Mesenchymal stem cell (in vitro differentiated cells and primary cell): Measurements from ENCODE around the gene AKT1.

Experiments used
- DNase-seq: peaks from one replicate; pipeline ENCODE4 v3.0.0-alpha.2; 2013
- H2AFZ ChIP-seq: one replicate; pipeline ENCODE4 v1.6.1; 2013; ENCODE audit warnings: low read depth, mild to moderate bottlenecking, control low read depth, inconsistent platforms, low read length, moderate library complexity
- H2AK5ac ChIP-seq: 2 replicates; pipeline ENCODE4 v1.6.1; 2013; ENCODE audit warnings: low read length, moderate library complexity, mild to moderate bottlenecking, inconsistent platforms; ENCODE audit not compliant: severe bottlenecking
- H2BK120ac ChIP-seq: one replicate; pipeline ENCODE4 v1.6.1; 2013; ENCODE audit warnings: low read depth, mild to moderate bottlenecking, inconsistent platforms, low read length, moderate library complexity
- H2BK12ac ChIP-seq, 2 experiments: one replicate each; pipeline ENCODE4 v1.6.1; 2013; ENCODE audit warnings: inconsistent platforms in 2 of 2, low read length in 2 of 2, mild to moderate bottlenecking in 2 of 2, moderate library complexity in 2 of 2, control low read depth in 1 of 2
- H2BK15ac ChIP-seq: one replicate; pipeline ENCODE4 v1.6.1; 2013; ENCODE audit warnings: mild to moderate bottlenecking, low read depth, inconsistent platforms; ENCODE audit not compliant: poor library complexity, severe bottlenecking
- H2BK5ac ChIP-seq: 2 replicates; pipeline ENCODE4 v1.6.1; 2013; ENCODE audit warnings: low read depth, mild to moderate bottlenecking, low read length, control low read depth, inconsistent platforms; ENCODE audit not compliant: poor library complexity, severe bottlenecking
- H3K14ac ChIP-seq, 2 experiments: one replicate each; pipeline ENCODE4 v1.6.1; 2013; ENCODE audit warnings: inconsistent platforms in 2 of 2, low read length in 2 of 2, control low read depth in 1 of 2, mild to moderate bottlenecking in 1 of 2, moderate library complexity in 1 of 2
- H3K18ac ChIP-seq, 2 experiments: one replicate each; pipeline ENCODE4 v1.6.1; 2013; ENCODE audit warnings: inconsistent platforms in 2 of 2, low read length in 2 of 2, control low read depth in 1 of 2, low read depth in 1 of 2, mild to moderate bottlenecking in 1 of 2
- H3K23ac ChIP-seq, 2 experiments: one replicate each; pipeline ENCODE4 v1.6.1; 2013; ENCODE audit warnings: inconsistent platforms in 2 of 2, low read length in 2 of 2, mild to moderate bottlenecking in 2 of 2, moderate library complexity in 2 of 2, control low read depth in 1 of 2
- H3K27ac ChIP-seq: 2 replicates; pipeline ENCODE4 v1.5.1; 2013; ENCODE audit warnings: mild to moderate bottlenecking, moderate library complexity, low read length, control low read depth, inconsistent platforms; ENCODE audit not compliant: poor library complexity, severe bottlenecking
- H3K27me3 ChIP-seq, 2 experiments: 2 replicates each; pipeline versions ENCODE4 v1.6.1 to v1.7.0; 2013; ENCODE audit warnings: low read length in 2 of 2, mild to moderate bottlenecking in 2 of 2, moderate library complexity in 2 of 2, control low read depth in 1 of 2, inconsistent platforms in 1 of 2; ENCODE audit not compliant: control insufficient read depth in 1 of 2, insufficient read depth in 1 of 2
- H3K36me3 ChIP-seq, 2 experiments: 2 replicates each; pipeline versions ENCODE4 v1.6.1 to v1.7.0; 2013; ENCODE audit warnings: low read length in 2 of 2, control low read depth in 1 of 2, inconsistent platforms in 1 of 2, low read depth in 1 of 2, mild to moderate bottlenecking in 1 of 2; ENCODE audit not compliant: insufficient read depth in 2 of 2, control insufficient read depth in 1 of 2
- H3K4ac ChIP-seq, 2 experiments: one replicate each; pipeline ENCODE4 v1.6.1; 2013; ENCODE audit warnings: inconsistent platforms in 2 of 2, low read length in 2 of 2, mild to moderate bottlenecking in 2 of 2, moderate library complexity in 2 of 2, control low read depth in 1 of 2, low read depth in 1 of 2
- H3K4me1 ChIP-seq: 2 replicates; pipeline ENCODE4 v1.6.1; 2013; ENCODE audit warnings: low read depth, low read length, control low read depth; ENCODE audit not compliant: control insufficient read depth, insufficient read depth
- H3K4me2 ChIP-seq: 2 replicates; pipeline ENCODE4 v1.6.1; 2013; ENCODE audit warnings: low read length, mild to moderate bottlenecking, inconsistent platforms; ENCODE audit not compliant: poor library complexity, severe bottlenecking
- H3K4me3 ChIP-seq, 2 experiments: 2 replicates each; pipeline versions ENCODE4 v1.5.1 to v1.7.0; 2013; ENCODE audit warnings: low read length in 2 of 2, mild to moderate bottlenecking in 2 of 2, control low read depth in 1 of 2, low read depth in 1 of 2; ENCODE audit not compliant: insufficient read depth in 1 of 2
- H3K79me1 ChIP-seq: replicated peaks from 2 replicates; pipeline ENCODE4 v1.6.1; 2013; ENCODE audit warnings: mild to moderate bottlenecking, control low read depth, low read length, inconsistent platforms; ENCODE audit not compliant: poor library complexity, severe bottlenecking
- H3K9ac ChIP-seq: 2 replicates; pipeline ENCODE4 v1.7.0; 2013; ENCODE audit warnings: mild to moderate bottlenecking, low read length, moderate library complexity
- H3K9me3 ChIP-seq: 2 replicates; pipeline ENCODE4 v1.7.0; 2013; ENCODE audit warnings: mild to moderate bottlenecking, low read length; ENCODE audit not compliant: control insufficient read depth
- H4K8ac ChIP-seq: one replicate; pipeline ENCODE4 v1.6.1; 2013; ENCODE audit warnings: inconsistent platforms, mild to moderate bottlenecking, low read length, moderate library complexity
- H4K91ac ChIP-seq: one replicate; pipeline ENCODE4 v1.6.1; 2013; ENCODE audit warnings: mild to moderate bottlenecking, low read length, inconsistent platforms
- WGBS: methylation state at CpG from one replicate; pipeline ENCODE4 v1.1.7; 2013; ENCODE audit warnings: mixed read lengths; 5-methylcytosine and 5-hydroxymethylcytosine counted together

The AKT1 gene

GRCh38 chr14:104742586-104743455 lies 52.7 kb downstream of the AKT1 start:
- no peak overlapping the region for H3K4me3 ChIP-seq
- H2BK120ac ChIP-seq, result no peak overlapping the region
- WGBS, result 90% methylated on average over 32 of the region's 32 CpGs
- H2AK5ac ChIP-seq, result no peak overlapping the region
- H3K79me1 ChIP-seq, result no peaks in the 10 kb centered on the region
- peak overlapping the region; percentile 19 for H4K91ac ChIP-seq
- no peak overlapping the region for H3K4ac ChIP-seq
- H3K14ac ChIP-seq, result peak overlapping the region in 1 of 2 experiments; percentile 14
- H2BK12ac ChIP-seq, result no peak overlapping the region
- H2BK15ac ChIP-seq, result no peak overlapping the region
- H3K36me3 ChIP-seq, result peaks cover 0 to 24% of the 10 kb centered on the region in 2 experiments
- no peak overlapping the region for H2BK5ac ChIP-seq
- H2AFZ ChIP-seq, result no peak overlapping the region
- no peak overlapping the region for H3K9ac ChIP-seq
- H3K4me1 ChIP-seq, result peaks cover 5% of the 10 kb centered on the region
- H3K18ac ChIP-seq, result no peak overlapping the region
- H3K9me3 ChIP-seq, result no peaks in the 10 kb centered on the region
- H3K27me3 ChIP-seq, result peaks cover 7 to 10% of the 10 kb centered on the region in 2 experiments
- no peak overlapping the region for H4K8ac ChIP-seq
- no peak for DNase-seq
- no peak overlapping the region for H3K4me2 ChIP-seq
- no peak overlapping the region for H3K27ac ChIP-seq
- H3K23ac ChIP-seq, result no peak overlapping the region

DNA sequence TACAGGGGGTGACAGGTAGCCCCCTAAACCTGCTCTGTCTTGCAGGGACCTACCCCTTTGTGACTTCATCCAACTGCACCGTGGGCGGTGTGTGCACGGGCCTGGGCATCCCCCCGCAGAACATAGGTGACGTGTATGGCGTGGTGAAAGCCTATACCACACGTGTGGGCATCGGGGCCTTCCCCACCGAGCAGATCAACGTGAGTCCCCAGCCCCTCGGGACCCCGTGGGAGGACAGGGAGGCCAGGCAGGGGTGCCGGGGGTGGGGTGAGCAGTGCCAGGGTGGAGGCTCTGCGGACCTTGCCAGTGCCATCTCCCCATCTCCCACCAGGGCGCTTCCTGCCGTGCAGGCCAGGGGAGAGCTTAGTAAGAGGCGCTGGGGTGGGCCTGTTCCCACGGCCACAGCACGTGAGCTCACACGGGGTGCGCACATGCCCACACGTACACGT lies 53.7 kb downstream of the AKT1 start:
- WGBS, result 89% methylated on average over 23 of the region's 23 CpGs

DNA sequence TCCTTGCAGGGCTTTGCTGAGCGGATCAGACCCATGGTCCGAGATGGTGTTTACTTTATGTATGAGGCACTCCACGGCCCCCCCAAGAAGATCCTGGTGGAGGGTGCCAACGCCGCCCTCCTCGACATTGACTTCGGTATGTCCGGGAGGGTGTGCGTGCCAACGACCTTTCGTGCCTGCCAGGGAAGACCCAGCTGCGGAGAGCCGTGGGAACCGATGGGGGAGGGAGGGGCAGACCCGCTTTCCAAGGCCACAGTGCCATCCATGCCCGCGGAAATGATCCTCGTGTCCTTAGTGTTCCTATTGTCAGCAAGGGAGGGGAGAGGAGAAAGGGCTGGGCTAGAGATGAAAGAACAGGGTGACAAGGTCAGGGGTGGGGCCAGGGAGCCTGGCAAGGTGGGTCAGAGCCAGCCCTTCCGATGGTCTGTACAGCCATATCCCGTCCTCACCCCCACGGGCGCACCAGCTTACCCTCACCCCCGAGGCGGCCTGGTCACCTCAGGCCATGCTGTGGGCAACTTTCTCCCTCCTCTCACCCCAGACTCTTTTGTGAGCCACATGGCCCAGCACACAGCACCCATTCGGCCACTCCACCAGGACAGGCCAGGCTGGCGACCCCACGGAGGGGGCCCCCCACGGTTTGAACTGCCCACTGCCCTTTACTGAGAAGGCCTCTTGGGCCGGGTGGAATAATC lies 54.3 kb downstream of the AKT1 start:
- Histone ChIP-seq H2BK12ac (peak overlapping the region in 1 of 2 experiments; percentile 31), H4K8ac (no peak overlapping the region), H2BK15ac (no peak overlapping the region), H3K4ac (no peak overlapping the region), H3K27ac (no peak overlapping the region), H3K23ac (no peak overlapping the region), H3K4me2 (no peak overlapping the region), H3K9me3 (no peaks in the 10 kb centered on the region), H2BK120ac (no peak overlapping the region), H3K9ac (no peak overlapping the region), H2AFZ (no peak overlapping the region), H3K27me3 (peaks cover 7 to 10% of the 10 kb centered on the region in 2 experiments), H3K36me3 (peaks cover 0 to 24% of the 10 kb centered on the region in 2 experiments), H2AK5ac (no peak overlapping the region), H3K79me1 (no peaks in the 10 kb centered on the region), H3K4me1 (peaks cover 6% of the 10 kb centered on the region), H3K4me3 (peak overlapping the region in 1 of 2 experiments; percentile 7), H3K18ac (no peak overlapping the region), H3K14ac (no peak overlapping the region), H2BK5ac (no peak overlapping the region), H4K91ac (no peak overlapping the region)
- WGBS, result 94% methylated on average over 29 of the region's 29 CpGs
- DNase-seq, result no peak

More for the DNA sequence above, 53.7 kb downstream of the AKT1 start:
- Histone ChIP-seq H3K9me3 (no peaks in the 10 kb centered on the region), H4K8ac (no peak overlapping the region), H3K4me1 (peaks cover 4% of the 10 kb centered on the region), H2BK15ac (no peak overlapping the region), H2AFZ (no peak overlapping the region), H2BK12ac (peak overlapping the region in 1 of 2 experiments; percentile 12), H3K4me2 (no peak overlapping the region), H3K9ac (no peak overlapping the region), H3K27ac (no peak overlapping the region), H3K23ac (no peak overlapping the region), H4K91ac (peak overlapping the region; percentile 58), H3K36me3 (peaks cover 0 to 24% of the 10 kb centered on the region in 2 experiments), H2BK120ac (no peak overlapping the region), H3K79me1 (no peaks in the 10 kb centered on the region), H3K14ac (no peak overlapping the region), H3K27me3 (peaks cover 7 to 10% of the 10 kb centered on the region in 2 experiments), H2AK5ac (no peak overlapping the region), H3K4me3 (no peak overlapping the region), H3K18ac (peak overlapping the region in 1 of 2 experiments; percentile 5), H2BK5ac (no peak overlapping the region), H3K4ac (no peak overlapping the region)
- no peak for DNase-seq
